ENCODE data around the gene PCTP. TPM values are rescaled to one million over a fixed set of nuclear protein-coding genes. Genes with fewer than 3 reads are reported as not detected.

PCTP gene
- total RNA-seq, 5 donors from 2014 or later (not counting 1 experiment from before 2014, with no cell fraction given) = 2.8 to 3.6 (median 3.3) TPM

DNA sequence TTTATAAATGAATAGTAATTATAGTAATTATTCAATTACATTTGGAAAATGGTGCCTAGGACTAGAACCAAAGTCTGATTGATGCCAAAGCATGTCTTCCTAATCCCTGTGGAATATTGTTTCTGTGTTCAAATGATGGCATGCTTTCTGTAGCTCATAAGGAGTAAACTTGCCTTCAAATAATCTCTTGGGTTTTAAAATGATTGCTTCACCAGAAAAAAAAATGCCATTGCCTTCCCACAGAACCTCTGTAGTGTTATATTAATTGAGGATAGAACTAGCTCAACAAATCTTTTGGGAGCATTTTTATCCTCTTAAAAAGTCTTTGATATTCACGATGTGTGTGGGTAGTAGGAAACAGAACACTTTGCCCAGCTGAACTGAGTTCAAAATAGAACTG is 20.5 kb upstream of the PCTP start:
- H3K9me3 Mint-ChIP-seq = no peaks in the 10 kb centered on the region
- peaks cover 33 to 43% of the 10 kb centered on the region in 2 donors for H3K27me3 Mint-ChIP-seq
- no peak for ATAC-seq (replicated peaks in 1 of 4)
- H3K27ac Mint-ChIP-seq = no peak overlapping the region
- WGBS (ENCODE audit: insufficient coverage) = no CpG with 5 or more reads among the region's 1 CpG
- Histone ChIP-seq H3K4me1 (ENCODE audit: control insufficient read depth in 1 of 2, extremely low read depth in 1 of 2, insufficient read depth in 2 of 2, low read length in 2 of 2) (no peaks in the 10 kb centered on the region), H3K36me3 (ENCODE audit: control insufficient read depth in 2 of 2, extremely low read depth in 1 of 2, insufficient read depth in 1 of 2, low read length in 1 of 2) (no peaks in the 10 kb centered on the region), H3K9me3 (no peaks in the 10 kb centered on the region), H3K27me3 (replicated peaks in 1 of 2; ENCODE audit: control insufficient read depth in 2 of 2, extremely low read depth in 1 of 2, insufficient read depth in 2 of 2, low read length in 1 of 2) (peaks cover 3 to 4% of the 10 kb centered on the region in 2 experiments), H3K4me3 (ENCODE audit: control insufficient read depth in 1 of 2, extremely low read depth in 1 of 2, low read length in 1 of 2) (no peak overlapping the region), H3K27ac (ENCODE audit: low read length) (no peak overlapping the region)
- H3K36me3 Mint-ChIP-seq = no peaks in the 10 kb centered on the region
- no peaks in the 10 kb centered on the region for H3K4me1 Mint-ChIP-seq
- no peak for DNase-seq
- no peak overlapping the region for H3K4me3 Mint-ChIP-seq
- ChIA-PET CTCF (no interaction called here), POLR2A (no interaction called here)

- Histone ChIP-seq H3K9me3 (no peaks in the 10 kb centered on the region), H3K27ac (ENCODE audit: low read length) (no peak overlapping the region), H3K4me1 (ENCODE audit: control insufficient read depth in 1 of 2, extremely low read depth in 1 of 2, insufficient read depth in 2 of 2, low read length in 2 of 2) (no peaks in the 10 kb centered on the region), H3K36me3 (ENCODE audit: control insufficient read depth in 2 of 2, extremely low read depth in 1 of 2, insufficient read depth in 1 of 2, low read length in 1 of 2) (no peaks in the 10 kb centered on the region), H3K4me3 (ENCODE audit: control insufficient read depth in 1 of 2, extremely low read depth in 1 of 2, low read length in 1 of 2) (no peak overlapping the region), H3K27me3 (replicated peaks in 1 of 2; ENCODE audit: control insufficient read depth in 2 of 2, extremely low read depth in 1 of 2, insufficient read depth in 2 of 2, low read length in 1 of 2) (peaks cover 3% of the 10 kb centered on the region in 2 experiments)
- Mint-ChIP-seq H3K27ac (no peak overlapping the region), H3K27me3 (peaks cover 32 to 41% of the 10 kb centered on the region in 2 donors), H3K4me1 (no peaks in the 10 kb centered on the region), H3K9me3 (no peaks in the 10 kb centered on the region), H3K4me3 (no peak overlapping the region), H3K36me3 (no peaks in the 10 kb centered on the region)
- ATAC-seq (replicated peaks in 1 of 4) (no peak), DNase-seq (no peak)
- WGBS (ENCODE audit: insufficient coverage) = 100% methylated on average over 1 of the region's 3 CpGs
- POLR2A ChIA-PET = no interaction called here
- CTCF ChIA-PET = no interaction called here
Observed at GRCh38 chr17:55730808-55731207, 20.0 kb upstream of the PCTP start.

GRCh38 chr17:55731586-55732250 is 19.1 kb upstream of the PCTP start:
- Mint-ChIP-seq H3K4me1 (no peaks in the 10 kb centered on the region), H3K27ac (no peak overlapping the region), H3K4me3 (no peak overlapping the region), H3K27me3 (peaks cover 26 to 35% of the 10 kb centered on the region in 2 donors), H3K36me3 (no peaks in the 10 kb centered on the region), H3K9me3 (no peaks in the 10 kb centered on the region)
- no peak for DNase-seq
- Histone ChIP-seq H3K4me3 (ENCODE audit: control insufficient read depth in 1 of 2, extremely low read depth in 1 of 2, low read length in 1 of 2) (no peak overlapping the region), H3K9me3 (no peaks in the 10 kb centered on the region), H3K36me3 (ENCODE audit: control insufficient read depth in 2 of 2, extremely low read depth in 1 of 2, insufficient read depth in 1 of 2, low read length in 1 of 2) (no peaks in the 10 kb centered on the region), H3K4me1 (ENCODE audit: control insufficient read depth in 1 of 2, extremely low read depth in 1 of 2, insufficient read depth in 2 of 2, low read length in 2 of 2) (no peaks in the 10 kb centered on the region), H3K27ac (ENCODE audit: low read length) (no peak overlapping the region), H3K27me3 (replicated peaks in 1 of 2; ENCODE audit: control insufficient read depth in 2 of 2, extremely low read depth in 1 of 2, insufficient read depth in 2 of 2, low read length in 1 of 2) (peaks cover 3% of the 10 kb centered on the region in 2 experiments)
- POLR2A ChIA-PET = no interaction called here
- no peak for ATAC-seq (replicated peaks in 1 of 4)
- CTCF ChIA-PET = no interaction called here
- WGBS (ENCODE audit: insufficient coverage) = 77% methylated on average over 7 of the region's 10 CpGs

DNA sequence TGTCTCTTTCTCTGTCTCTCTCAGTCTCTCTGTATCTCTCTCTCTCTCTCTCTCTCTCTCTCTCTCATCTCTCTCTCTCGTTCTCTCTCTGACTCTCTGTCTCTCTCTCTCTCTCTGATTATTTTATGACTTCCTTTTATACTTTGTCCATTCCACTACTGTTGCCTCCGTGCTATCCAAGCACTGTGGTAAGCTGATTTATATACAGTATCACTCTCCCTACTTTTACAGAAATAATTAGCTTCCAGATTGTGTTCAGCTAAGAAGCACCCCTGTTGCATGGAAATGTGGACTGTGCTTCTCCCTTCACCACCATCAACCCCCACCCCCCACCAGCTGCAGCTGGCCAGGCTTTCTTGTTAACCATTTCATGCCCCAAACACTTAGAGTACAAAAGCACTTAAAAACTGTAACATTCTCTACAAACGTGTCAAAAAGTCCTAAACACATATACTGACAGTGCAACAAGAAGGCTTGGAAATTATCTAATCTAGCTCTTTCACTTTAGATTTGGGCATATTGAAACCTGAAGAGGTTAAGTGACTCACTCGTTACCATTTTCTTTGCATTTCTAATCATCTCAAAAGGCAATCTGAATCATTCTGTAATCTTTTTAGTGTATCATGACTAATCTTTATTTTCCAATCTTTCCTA is 16.6 kb upstream of the PCTP start:
- WGBS (ENCODE audit: insufficient coverage) = 40% methylated on average over 1 of the region's 4 CpGs
- peaks cover 11 to 18% of the 10 kb centered on the region in 2 donors for H3K27me3 Mint-ChIP-seq
- no peaks in the 10 kb centered on the region for H3K9me3 ChIP-seq
- ATAC-seq (replicated peaks in 1 of 4) (no peak), DNase-seq (no peak)
- no peaks in the 10 kb centered on the region for H3K4me1 Mint-ChIP-seq
- no peak overlapping the region for H3K27ac ChIP-seq (ENCODE audit: low read length)
- H3K4me1 ChIP-seq (ENCODE audit: control insufficient read depth in 1 of 2, extremely low read depth in 1 of 2, insufficient read depth in 2 of 2, low read length in 2 of 2) = no peaks in the 10 kb centered on the region
- ChIA-PET CTCF (interaction anchor here (0.6 to 2.0 kb wide), 9 partner anchors 8 to 202 kb away, joined by 3 to 6 read pairs (median 3); partner anchors contain the start of genes PCTP (in 1 of the 2) and TMEM100 (in 1 of the 2)), POLR2A (no interaction called here)
- H3K9me3 Mint-ChIP-seq = no peaks in the 10 kb centered on the region
- H3K27ac Mint-ChIP-seq = no peak overlapping the region
- H3K36me3 ChIP-seq (ENCODE audit: control insufficient read depth in 2 of 2, extremely low read depth in 1 of 2, insufficient read depth in 1 of 2, low read length in 1 of 2) = no peaks in the 10 kb centered on the region
- no peaks in the 10 kb centered on the region for H3K36me3 Mint-ChIP-seq
- no peak overlapping the region for H3K4me3 Mint-ChIP-seq
- H3K4me3 ChIP-seq (ENCODE audit: control insufficient read depth in 1 of 2, extremely low read depth in 1 of 2, low read length in 1 of 2) = no peak overlapping the region
- peaks cover under 1 to 6% of the 10 kb centered on the region in 2 experiments for H3K27me3 ChIP-seq (replicated peaks in 1 of 2; ENCODE audit: control insufficient read depth in 2 of 2, extremely low read depth in 1 of 2, insufficient read depth in 2 of 2, low read length in 1 of 2)

GRCh38 chr17:55735731-55736405 is 15.0 kb upstream of the PCTP start:
- Histone ChIP-seq H3K27me3 (replicated peaks in 1 of 2; ENCODE audit: control insufficient read depth in 2 of 2, extremely low read depth in 1 of 2, insufficient read depth in 2 of 2, low read length in 1 of 2) (peaks cover 0 to 6% of the 10 kb centered on the region in 2 experiments), H3K4me3 (ENCODE audit: control insufficient read depth in 1 of 2, extremely low read depth in 1 of 2, low read length in 1 of 2) (no peak overlapping the region), H3K9me3 (no peaks in the 10 kb centered on the region), H3K36me3 (ENCODE audit: control insufficient read depth in 2 of 2, extremely low read depth in 1 of 2, insufficient read depth in 1 of 2, low read length in 1 of 2) (no peaks in the 10 kb centered on the region), H3K4me1 (ENCODE audit: control insufficient read depth in 1 of 2, extremely low read depth in 1 of 2, insufficient read depth in 2 of 2, low read length in 2 of 2) (no peaks in the 10 kb centered on the region), H3K27ac (ENCODE audit: low read length) (no peak overlapping the region)
- ATAC-seq (replicated peaks in 1 of 4) = no peak
- Mint-ChIP-seq H3K27ac (no peak overlapping the region), H3K27me3 (peaks cover 11 to 16% of the 10 kb centered on the region in 2 donors), H3K9me3 (no peaks in the 10 kb centered on the region), H3K4me3 (no peak overlapping the region), H3K4me1 (no peaks in the 10 kb centered on the region), H3K36me3 (no peaks in the 10 kb centered on the region)
- POLR2A ChIA-PET = no interaction called here
- peak in 19 of 35 experiments; percentile 5 to 53 (median 14) for DNase-seq
- CTCF ChIA-PET = interaction anchor here (1.7 to 2.0 kb wide), 3 partner anchors 15 to 19 kb away, joined by 4 to 6 read pairs (median 5); partner anchors contain the start of gene PCTP (in 1 of the 2)
- 0% methylated on average over 2 of the region's 5 CpGs for WGBS (ENCODE audit: insufficient coverage)

DNA sequence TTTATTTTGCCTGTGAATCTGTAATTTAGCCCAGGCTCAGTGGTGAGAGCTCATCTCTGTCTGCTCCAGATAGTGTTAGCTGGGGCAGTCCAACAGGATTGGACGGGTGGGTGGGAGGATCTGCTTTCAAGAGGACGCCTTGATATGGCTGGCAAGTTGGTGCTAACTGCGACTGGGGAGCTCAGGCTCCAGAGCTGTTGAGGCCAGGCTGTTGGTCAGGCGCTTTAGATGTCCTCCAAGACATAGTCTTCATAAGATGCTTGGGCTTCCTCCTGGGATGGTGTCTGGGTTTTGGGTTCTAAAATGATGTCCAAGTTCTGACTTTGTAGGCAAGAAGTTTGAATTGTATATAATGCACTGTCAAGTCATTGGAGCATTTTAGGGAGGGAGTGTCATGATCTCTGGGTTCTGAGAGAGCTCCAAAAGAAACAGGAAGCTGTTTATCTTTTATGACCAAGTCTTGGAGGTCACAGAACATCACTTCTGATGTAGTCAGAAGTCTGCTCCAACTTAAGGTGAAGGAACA is 12.8 kb upstream of the PCTP start:
- Mint-ChIP-seq H3K27ac (no peak overlapping the region), H3K4me3 (no peak overlapping the region), H3K4me1 (peaks cover 0 to 2% (median 0%) of the 10 kb centered on the region in 3 donors), H3K36me3 (no peaks in the 10 kb centered on the region), H3K27me3 (peaks cover 4 to 7% of the 10 kb centered on the region in 2 donors), H3K9me3 (no peaks in the 10 kb centered on the region)
- no peak overlapping the region for H3K27ac ChIP-seq (ENCODE audit: low read length)
- CTCF ChIA-PET = interaction anchor here in 1 of 2 donors (0.6 kb wide), 1 partner anchor 143 kb away, joined by 5 read pairs; no protein-coding TSS in a partner anchor
- H3K4me3 ChIP-seq (ENCODE audit: control insufficient read depth in 1 of 2, extremely low read depth in 1 of 2, low read length in 1 of 2) = no peak overlapping the region
- no peaks in the 10 kb centered on the region for H3K4me1 ChIP-seq (ENCODE audit: control insufficient read depth in 1 of 2, extremely low read depth in 1 of 2, insufficient read depth in 2 of 2, low read length in 2 of 2)
- DNase-seq (no peak), ATAC-seq (replicated peaks in 1 of 4) (no peak)
- H3K27me3 ChIP-seq (replicated peaks in 1 of 2; ENCODE audit: control insufficient read depth in 2 of 2, extremely low read depth in 1 of 2, insufficient read depth in 2 of 2, low read length in 1 of 2) = peaks cover 0 to 3% of the 10 kb centered on the region in 2 experiments
- WGBS (ENCODE audit: insufficient coverage) = 78% methylated on average over 4 of the region's 4 CpGs
- no peaks in the 10 kb centered on the region for H3K36me3 ChIP-seq (ENCODE audit: control insufficient read depth in 2 of 2, extremely low read depth in 1 of 2, insufficient read depth in 1 of 2, low read length in 1 of 2)
- H3K9me3 ChIP-seq = no peaks in the 10 kb centered on the region
- POLR2A ChIA-PET = no interaction called here

Data from T-cell (primary cell).